A549 (cell line): ENCODE data around the gene USP44. TPM values are rescaled to one million over a fixed set of nuclear protein-coding genes. Genes with fewer than 3 reads are reported as not detected.
A peak's percentile ranks its signal among the peaks of the same experiment; 100 is the strongest.

ENCODE experiments used
- ATAC-seq, 2 experiments: fragments of 200-7000 bp in 1 of 2; fragments of >200 bp in 1 of 2; cut with Nextera tagmentation in 1 of 2; cut with Tn5 transposase in 1 of 2; 3 replicates each; pipeline versions ENCODE4 v1.8.0 to v1.9.1; 2018 to 2020; ENCODE audit warnings: mild to moderate bottlenecking in 1 of 2, moderate library complexity in 1 of 2
- CTCF ChIA-PET: fragments of 300-600 bp; sonication (Branson Sonifier 250); formaldehyde crosslinking; extraction: SDS; loops from one replicate; lab custom pipeline; 2021; ENCODE audit warnings: antibody characterized with exemption, inconsistent platforms; lab: Yijun Ruan, JAX
- POLR2A ChIA-PET: fragments of 350-600 bp; formaldehyde crosslinking; extraction: SDS; loops from one replicate; lab custom pipeline; 2021; ENCODE audit warnings: antibody characterized with exemption, inconsistent platforms; lab: Yijun Ruan, JAX
- DNase-seq, 2 experiments: peaks; one replicate each; pipeline versions ENCODE4 v3.0.0 to v3.0.0-alpha.2; 2011 to 2016; ENCODE audit warnings: low read depth in 1 of 2, low spot score in 1 of 2
- FAIRE-seq: peaks from 2 replicates; lab custom pipeline; 2011; peaks lifted over from hg19 to GRCh38; lab: Jason Lieb, UNC
- H3K27ac ChIP-seq, 2 experiments: fragments of >200 bp; sonication (Bioruptor Twin); formaldehyde crosslinking; 3 replicates each; pipeline ENCODE4 v1.5.1; 2016 to 2017
- H3K4me1 ChIP-seq: fragments of >200 bp; sonication (Bioruptor Twin); formaldehyde crosslinking; 3 replicates; pipeline ENCODE4 v1.6.1; 2016
- H3K4me2 ChIP-seq: fragments of >200 bp; sonication (Bioruptor Twin); formaldehyde crosslinking; 3 replicates; pipeline ENCODE4 v1.6.1; 2016
- H3K4me3 ChIP-seq: fragments of >200 bp; sonication (Bioruptor Twin); formaldehyde crosslinking; 3 replicates; pipeline ENCODE4 v1.5.1; 2016
- H3K9me3 ChIP-seq: fragments of >200 bp; sonication (Bioruptor Twin); formaldehyde crosslinking; 3 replicates; pipeline ENCODE4 v1.6.1; 2016
- CEBPB ChIP-seq, 2 experiments: fragments of >200 bp in 1 of 2; sonication (Bioruptor Twin) in 1 of 2; formaldehyde crosslinking in 1 of 2; IDR thresholded peaks; 2 replicates each; pipeline ENCODE4 v1.6.1; 2012 to 2016
- CHD4 ChIP-seq: fragments of 200-600 bp; sonication (generic); IDR thresholded peaks from 2 replicates; pipeline ENCODE4 v1.6.1; 2016; ENCODE audit warnings: antibody characterized with exemption, mild to moderate bottlenecking, borderline replicate concordance
- EHF ChIP-seq: fragments of 250-450 bp; sonication (Bioruptor Pico); IDR thresholded peaks from 2 replicates; pipeline ENCODE4 v1.5.0; 2020; ENCODE audit warnings: mild to moderate bottlenecking
- EHMT2 ChIP-seq: fragments of 200-600 bp; sonication (generic); IDR thresholded peaks from 2 replicates; pipeline ENCODE4 v1.6.1; 2016; ENCODE audit warnings: antibody characterized with exemption, low read depth, mild to moderate bottlenecking, moderate library complexity
- EP300 ChIP-seq, 2 experiments: fragments of >200 bp; sonication (Bioruptor Twin); formaldehyde crosslinking; IDR thresholded peaks; 2 replicates in 1 of 2; 3 replicates in 1 of 2; pipeline ENCODE4 v1.6.1; 2016 to 2017
- FOXS1 ChIP-seq: fragments of 250-450 bp; sonication (Bioruptor Pico); IDR thresholded peaks from 2 replicates; pipeline ENCODE4 v1.5.0; 2020; ENCODE audit warnings: mild to moderate bottlenecking, moderate library complexity
- HDAC2 ChIP-seq: fragments of 200-600 bp; sonication (generic); IDR thresholded peaks from 2 replicates; pipeline ENCODE4 v1.6.1; 2016
- HEYL ChIP-seq: fragments of 250-450 bp; sonication (Bioruptor Pico); IDR thresholded peaks from 2 replicates; pipeline ENCODE4 v1.8.0; 2021; ENCODE audit warnings: mild to moderate bottlenecking, moderate library complexity
- MAFK ChIP-seq: fragments of 450-650 bp; IDR thresholded peaks from 2 replicates; pipeline ENCODE4 v1.6.1; 2014; ENCODE audit not compliant: partially characterized antibody
- MAZ ChIP-seq: fragments of 150-350 bp; IDR thresholded peaks from 2 replicates; pipeline ENCODE4 v1.6.1; 2014; ENCODE audit warnings: antibody characterized with exemption, low read depth, low read length, borderline replicate concordance
- PHF8 ChIP-seq: fragments of 200-600 bp; sonication (generic); IDR thresholded peaks from 2 replicates; pipeline ENCODE4 v1.6.1; 2016; ENCODE audit warnings: low read depth, mild to moderate bottlenecking, antibody characterized with exemption, moderate library complexity, borderline replicate concordance
- POLR2A ChIP-seq: IDR thresholded peaks from 2 replicates; pipeline ENCODE4 v1.6.1; 2012; ENCODE audit warnings: mild to moderate bottlenecking, low read length
- RFX5 ChIP-seq: fragments of 450-650 bp; IDR thresholded peaks from 2 replicates; pipeline ENCODE4 v1.7.1; 2014; ENCODE audit warnings: antibody characterized with exemption, mild to moderate bottlenecking, moderate library complexity
- RNF2 ChIP-seq: fragments of 200-600 bp; sonication (generic); IDR thresholded peaks from 2 replicates; pipeline ENCODE4 v1.6.1; 2016; ENCODE audit warnings: low read depth, mild to moderate bottlenecking, antibody characterized with exemption, moderate library complexity, borderline replicate concordance
- USF2 ChIP-seq: fragments of 450-650 bp; IDR thresholded peaks from 2 replicates; pipeline ENCODE4 v1.6.1; 2014; ENCODE audit warnings: antibody characterized with exemption
- WGBS: methylation state at CpG from one replicate; pipeline ENCODE4 v1.1.6; 2017; ENCODE audit errors: missing lambda C conversion rate; 5-methylcytosine and 5-hydroxymethylcytosine counted together
- polyA plus RNA-seq, 4 experiments: library from polyadenylated mRNA; depleted of rRNA in 3 of 4; stranded (reverse); fragments of >200 nt; fragmentation: RNase III in 1 of 4; extraction: RNeasy Plus Mini Kit Qiagen cat#74134 plus additional on column Dnase treatment in 1 of 4; gene quantifications; 2 replicates in 3 of 4; 3 replicates in 1 of 4; pipeline ENCODE4 v1.2.3, GENCODE V29; 2011 to 2017
- TF ChIP-seq, protein P1 (sequence below): fragments of >200 bp; sonication (Bioruptor Twin); formaldehyde crosslinking; IDR thresholded peaks from 3 replicates; pipeline ENCODE4 v1.6.1; 2016
- TF ChIP-seq, protein P2 (sequence below): IDR thresholded peaks from 2 replicates; pipeline ENCODE4 v1.6.1; 2012; ENCODE audit warnings: low read depth, borderline replicate concordance
- TF ChIP-seq, protein P3 (sequence below): IDR thresholded peaks from 2 replicates; pipeline ENCODE4 v1.6.1; 2012

Gene USP44
- polyA plus RNA-seq, 2 of the 4 experiments (the other 2 are of a cell fraction) = 0.59 to 3.1 TPM

DNA sequence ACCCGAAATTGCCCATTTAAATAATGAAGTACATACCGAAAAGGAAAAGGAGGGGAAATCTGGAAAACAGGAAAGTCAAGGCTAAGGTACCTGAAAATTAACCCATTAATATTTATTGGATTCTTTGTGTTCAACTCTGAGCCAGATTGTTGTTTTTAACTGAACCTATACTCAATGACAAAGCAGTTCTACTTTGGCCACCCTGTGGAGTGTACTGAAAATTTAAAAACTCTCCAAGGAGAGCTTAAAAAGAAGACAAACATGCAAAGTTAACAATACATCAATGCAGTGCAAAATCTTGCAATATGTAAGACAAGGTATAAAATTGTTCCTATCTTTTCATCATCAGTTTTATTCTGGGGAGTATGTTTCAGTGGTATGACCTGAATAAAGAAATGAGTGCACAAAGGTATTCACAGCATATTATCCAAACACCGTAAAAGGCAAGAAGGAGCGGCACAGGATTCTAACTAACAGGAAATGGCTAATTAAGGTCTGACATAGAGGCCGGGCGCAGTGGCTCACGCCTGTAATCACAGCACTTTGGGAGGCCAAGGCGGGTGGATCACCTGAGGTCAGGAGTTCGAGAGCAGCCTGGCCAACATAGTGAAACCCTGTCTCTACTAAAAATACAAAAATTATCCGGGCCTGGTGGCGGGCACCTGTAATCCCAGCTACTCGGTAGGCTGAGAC is 1.7 kb downstream of the USP44 start:
- no peaks in the 10 kb centered on the region for H3K4me1 ChIP-seq
- FAIRE-seq (no peak), DNase-seq (no peak), ATAC-seq (no peak)
- POLR2A ChIA-PET = no interaction called here
- no peak overlapping the region for H3K27ac ChIP-seq
- CTCF ChIA-PET = no interaction called here
- H3K9me3 ChIP-seq = peaks cover 11% of the 10 kb centered on the region
- peak overlapping the region; percentile 85 for H3K4me2 ChIP-seq
- 88% methylated on average over 12 of the region's 12 CpGs for WGBS
- TF ChIP-seq HEYL (CRISPR knock-in tag) (no peak), RFX5 (no peak), POLR2A (no peak), EHF (no peak), CHD4 (peak; percentile 23; the same call in 1 of the 2 replicates), MAZ (no peak), CEBPB (IDR thresholded peaks at IDR 0.05) (no peak)
- H3K4me3 ChIP-seq = peak overlapping the region; percentile 88

DNA sequence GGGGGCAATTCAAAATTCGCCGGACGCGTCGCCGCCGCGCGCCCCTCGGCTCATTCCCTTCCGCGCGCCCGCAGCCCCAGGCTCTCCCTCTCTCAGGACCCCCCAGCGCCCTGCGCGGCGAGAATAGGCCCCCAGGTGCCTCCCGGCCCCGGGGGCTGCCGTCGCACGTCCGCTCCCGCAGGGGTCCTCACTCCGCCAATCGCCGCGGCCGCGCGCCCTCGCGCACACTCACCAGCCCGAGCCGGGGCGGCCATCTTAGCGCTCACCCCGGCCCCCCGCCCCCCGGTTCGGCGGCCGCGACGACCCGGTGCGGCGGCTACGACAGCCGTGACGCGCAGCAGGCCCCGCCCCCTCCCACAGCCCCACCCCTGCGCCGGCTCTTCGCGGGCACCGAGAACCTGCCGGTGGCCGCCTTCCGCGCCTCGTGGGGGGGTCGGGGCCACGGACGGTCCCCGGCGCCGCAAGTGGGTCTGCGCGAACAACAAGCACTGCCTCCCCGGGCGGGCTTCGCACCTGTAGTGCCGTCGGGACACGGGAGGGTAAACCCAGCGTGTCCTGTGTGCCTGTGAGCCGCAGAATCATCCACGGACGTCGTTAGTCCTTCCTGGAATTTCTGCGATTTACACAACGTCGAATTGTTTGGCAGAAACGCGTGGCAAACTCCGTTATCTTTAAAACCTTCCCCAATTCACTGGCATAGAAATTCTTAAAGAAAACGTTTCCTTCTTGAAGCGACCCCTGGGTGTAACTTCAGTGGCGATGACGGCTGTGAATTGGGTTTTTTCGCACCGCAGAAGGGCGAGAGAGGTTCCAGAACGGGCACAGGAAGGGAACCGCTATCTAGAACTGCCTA is 2.5 kb downstream of the USP44 start:
- peak overlapping the region; percentile 85 for H3K4me2 ChIP-seq
- no peaks in the 10 kb centered on the region for H3K4me1 ChIP-seq
- WGBS = 32% methylated on average over 44 of the region's 98 CpGs
- TF ChIP-seq FOXS1 (CRISPR knock-in tag) (no peak), POLR2A (peak; percentile 42), HDAC2 (0 out of 2 replicates have a peak, but pooled peaks have one; percentile 34), RNF2 (peak; percentile 79; the same call in 1 of the 2 replicates), CHD4 (0 out of 2 replicates have a peak, but pooled peaks have one; percentile 54), PHF8 (peak; percentile 68; the same call in 1 of the 2 replicates), EP300 (IDR thresholded peaks at IDR 0.05) (no peak), USF2 (no peak), EHMT2 (no peak)
- TF ChIP-seq, protein P1, sequence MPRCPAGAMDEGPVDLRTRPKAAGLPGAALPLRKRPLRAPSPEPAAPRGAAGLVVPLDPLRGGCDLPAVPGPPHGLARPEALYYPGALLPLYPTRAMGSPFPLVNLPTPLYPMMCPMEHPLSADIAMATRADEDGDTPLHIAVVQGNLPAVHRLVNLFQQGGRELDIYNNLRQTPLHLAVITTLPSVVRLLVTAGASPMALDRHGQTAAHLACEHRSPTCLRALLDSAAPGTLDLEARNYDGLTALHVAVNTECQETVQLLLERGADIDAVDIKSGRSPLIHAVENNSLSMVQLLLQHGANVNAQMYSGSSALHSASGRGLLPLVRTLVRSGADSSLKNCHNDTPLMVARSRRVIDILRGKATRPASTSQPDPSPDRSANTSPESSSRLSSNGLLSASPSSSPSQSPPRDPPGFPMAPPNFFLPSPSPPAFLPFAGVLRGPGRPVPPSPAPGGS = 0 out of 3 replicates have a peak, but pooled peaks have one; percentile 32
- TF ChIP-seq, protein P2, sequence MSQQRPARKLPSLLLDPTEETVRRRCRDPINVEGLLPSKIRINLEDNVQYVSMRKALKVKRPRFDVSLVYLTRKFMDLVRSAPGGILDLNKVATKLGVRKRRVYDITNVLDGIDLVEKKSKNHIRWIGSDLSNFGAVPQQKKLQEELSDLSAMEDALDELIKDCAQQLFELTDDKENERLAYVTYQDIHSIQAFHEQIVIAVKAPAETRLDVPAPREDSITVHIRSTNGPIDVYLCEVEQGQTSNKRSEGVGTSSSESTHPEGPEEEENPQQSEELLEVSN = peak; percentile 86
- TF ChIP-seq, protein P3, sequence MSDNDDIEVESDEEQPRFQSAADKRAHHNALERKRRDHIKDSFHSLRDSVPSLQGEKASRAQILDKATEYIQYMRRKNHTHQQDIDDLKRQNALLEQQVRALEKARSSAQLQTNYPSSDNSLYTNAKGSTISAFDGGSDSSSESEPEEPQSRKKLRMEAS = peak; percentile 91
- ChIA-PET CTCF (interaction anchor here (0.8 to 1.3 kb wide), 2 partner anchors 9 to 15 kb away, joined by 3 to 8 read pairs; no protein-coding TSS in a partner anchor), POLR2A (no interaction called here)
- peak overlapping the region; percentile 78 to 89 for H3K27ac ChIP-seq
- ATAC-seq (peak; percentile 87 to 90), FAIRE-seq (no peak), DNase-seq (peak; percentile 51 to 55)
- H3K4me3 ChIP-seq = peak overlapping the region; percentile 88
- H3K9me3 ChIP-seq = peaks cover 11% of the 10 kb centered on the region

DNA sequence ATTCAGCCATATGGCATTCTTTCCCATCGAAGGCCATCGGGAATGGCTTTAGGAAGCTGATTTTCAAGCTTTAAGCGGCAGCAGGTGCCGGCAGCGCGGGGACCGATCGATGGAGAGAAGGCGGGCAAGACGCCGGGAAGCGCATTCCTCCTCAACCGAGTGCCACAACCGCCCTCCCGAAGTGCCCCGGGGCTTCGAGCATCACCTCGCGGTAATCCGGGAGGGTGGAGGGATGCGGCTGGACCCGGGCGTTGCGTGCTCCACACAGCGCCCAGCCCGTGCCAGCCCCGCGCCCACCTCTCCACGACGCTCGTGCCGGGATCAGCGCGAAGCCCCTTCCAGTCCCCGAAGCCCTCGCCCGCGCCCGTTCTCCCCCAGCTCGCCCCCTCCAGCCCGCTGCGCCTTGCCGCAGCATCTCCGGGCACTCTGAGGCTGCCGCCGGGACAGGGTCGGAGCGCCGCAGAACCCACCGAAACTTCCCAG is 3.2 kb downstream of the USP44 start:
- no peaks in the 10 kb centered on the region for H3K4me1 ChIP-seq
- ATAC-seq (peak; percentile 37 to 58; a peak in 5 of 6 replicates), DNase-seq (no peak), FAIRE-seq (no peak)
- peaks cover 11% of the 10 kb centered on the region for H3K9me3 ChIP-seq
- peak; percentile 36; the same call in 1 of the 2 replicates for TF ChIP-seq RNF2
- no peak for TF ChIP-seq MAFK
- H3K4me3 ChIP-seq = peak overlapping the region; percentile 88
- H3K4me2 ChIP-seq = peak overlapping the region; percentile 85
- 79% methylated on average over 22 of the region's 50 CpGs for WGBS
- ChIA-PET POLR2A (no interaction called here), CTCF (interaction anchor here (0.8 to 1.3 kb wide), 3 partner anchors 9 to 301 kb away, joined by 3 to 8 read pairs (median 3); no protein-coding TSS in a partner anchor)
- H3K27ac ChIP-seq = peak overlapping the region; percentile 78 to 89
